WTC11 (cell line): Measurements from ENCODE around the gene TMEM169.

Source experiments
- CREM ChIP-seq: sonication (generic); formaldehyde crosslinking; IDR thresholded peaks from 2 replicates; pipeline ENCODE4 v1.8.1; 2022; ENCODE audit warnings: mild to moderate bottlenecking, missing genetic modification reagents, moderate library complexity
- FOXK1 ChIP-seq: sonication (generic); formaldehyde crosslinking; IDR thresholded peaks from 2 replicates; pipeline ENCODE4 v1.8.0; 2022; ENCODE audit warnings: mild to moderate bottlenecking, moderate library complexity, missing genetic modification reagents
- GTF2I ChIP-seq: fragments of 250-450 bp; sonication (Bioruptor Pico); conservative IDR thresholded peaks from 2 replicates; pipeline ENCODE4 v1.4.0; 2021; ENCODE audit warnings: mild to moderate bottlenecking
- TF ChIP-seq, protein P1 (sequence below): fragments of 200-600 bp; IDR thresholded peaks from 2 replicates; pipeline ENCODE4 v1.8.0; 2022; ENCODE audit warnings: antibody characterized with exemption

DNA sequence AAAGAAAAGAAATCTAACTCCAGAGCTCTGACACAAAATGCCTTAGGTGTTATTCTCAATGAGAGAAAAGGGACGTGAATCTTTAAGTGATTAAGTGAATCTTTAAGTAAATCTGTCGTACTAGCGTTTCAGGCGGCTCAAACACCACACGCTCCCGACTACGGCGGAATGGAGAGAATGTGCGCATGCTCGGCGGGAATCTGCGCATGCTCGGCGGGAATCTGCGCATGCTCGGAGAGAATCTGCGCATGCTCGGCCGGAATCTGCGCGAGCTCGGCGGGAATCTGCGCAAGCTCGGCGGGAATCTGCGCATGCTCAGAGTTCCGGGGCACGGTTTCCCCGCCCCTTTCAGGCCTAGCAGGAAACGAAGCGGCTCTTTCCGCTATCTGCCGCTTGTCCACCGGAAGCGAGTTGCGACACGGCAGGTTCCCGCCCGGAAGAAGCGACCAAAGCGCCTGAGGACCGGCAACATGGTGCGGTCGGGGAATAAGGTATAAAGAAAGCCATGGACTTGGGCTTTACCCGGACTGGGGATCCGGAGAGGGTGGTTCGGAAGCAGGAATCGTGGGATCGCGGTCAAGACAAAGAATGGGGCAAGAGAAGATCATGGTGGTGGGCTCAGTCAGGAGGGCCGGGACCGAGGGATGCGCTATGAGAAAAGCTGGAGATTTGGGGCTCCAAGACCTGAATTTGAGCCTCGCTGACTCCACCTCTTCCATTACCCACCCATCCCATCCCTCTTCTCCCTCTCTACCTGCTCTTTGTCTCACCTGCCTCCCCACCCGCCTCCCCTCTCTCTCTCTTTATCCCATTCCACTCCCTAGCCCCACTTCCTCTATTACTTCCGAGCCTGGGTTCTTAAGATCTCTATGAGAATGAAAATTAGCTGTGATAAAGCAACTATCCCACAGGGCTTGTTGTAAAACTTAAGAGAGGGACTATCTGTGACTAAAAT lies 27.5 kb downstream of the TMEM169 start, which contains the start of gene XRCC5:
- TF ChIP-seq GTF2I (no peak), CREM (no peak), FOXK1 (peak; percentile 62)
- TF ChIP-seq, protein P1, sequence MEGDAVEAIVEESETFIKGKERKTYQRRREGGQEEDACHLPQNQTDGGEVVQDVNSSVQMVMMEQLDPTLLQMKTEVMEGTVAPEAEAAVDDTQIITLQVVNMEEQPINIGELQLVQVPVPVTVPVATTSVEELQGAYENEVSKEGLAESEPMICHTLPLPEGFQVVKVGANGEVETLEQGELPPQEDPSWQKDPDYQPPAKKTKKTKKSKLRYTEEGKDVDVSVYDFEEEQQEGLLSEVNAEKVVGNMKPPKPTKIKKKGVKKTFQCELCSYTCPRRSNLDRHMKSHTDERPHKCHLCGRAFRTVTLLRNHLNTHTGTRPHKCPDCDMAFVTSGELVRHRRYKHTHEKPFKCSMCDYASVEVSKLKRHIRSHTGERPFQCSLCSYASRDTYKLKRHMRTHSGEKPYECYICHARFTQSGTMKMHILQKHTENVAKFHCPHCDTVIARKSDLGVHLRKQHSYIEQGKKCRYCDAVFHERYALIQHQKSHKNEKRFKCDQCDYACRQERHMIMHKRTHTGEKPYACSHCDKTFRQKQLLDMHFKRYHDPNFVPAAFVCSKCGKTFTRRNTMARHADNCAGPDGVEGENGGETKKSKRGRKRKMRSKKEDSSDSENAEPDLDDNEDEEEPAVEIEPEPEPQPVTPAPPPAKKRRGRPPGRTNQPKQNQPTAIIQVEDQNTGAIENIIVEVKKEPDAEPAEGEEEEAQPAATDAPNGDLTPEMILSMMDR: no peak
